Activated T-cell treated with anti-CD3 and anti-CD28 coated beads for 48 hours (primary cell): Measurements from ENCODE around the gene MCUB.
"Not testable (repeated sequence)": the region's sequence is repeated elsewhere in the genome, so short reads cannot be mapped to it uniquely, and the experiment has no call there.

Experiments used
- DNase-seq: peaks from one replicate; pipeline ENCODE4 v3.0.0-alpha.2; 2020; ENCODE audit warnings: low read depth

MCUB gene

GRCh38 chr4:109629775-109630174 is 69.7 kb downstream of the MCUB start:
- no peak for DNase-seq

GRCh38 chr4:109631532-109632108 is 71.6 kb downstream of the MCUB start:
- DNase-seq, result no peak

GRCh38 chr4:109640644-109641043 is 80.6 kb downstream of the MCUB start:
- no peak for DNase-seq

- DNase-seq, result no peak
Observed at GRCh38 chr4:109645874-109646710, 86.0 kb downstream of the MCUB start.

GRCh38 chr4:109648266-109648996 is 88.4 kb downstream of the MCUB start:
- DNase-seq, result no peak

GRCh38 chr4:109648997-109649575 is 89.0 kb downstream of the MCUB start:
- DNase-seq, result no peak

GRCh38 chr4:109649872-109650271 is 89.8 kb downstream of the MCUB start:
- DNase-seq, result no peak

- DNase-seq, result no peak
Observed at GRCh38 chr4:109655396-109655795, 95.3 kb downstream of the MCUB start.

- no peak for DNase-seq
Observed at GRCh38 chr4:109657854-109658418, 97.9 kb downstream of the MCUB start.

- no peak for DNase-seq
Observed at GRCh38 chr4:109658871-109659410, 98.9 kb downstream of the MCUB start.

- DNase-seq, result no peak
Observed at GRCh38 chr4:109662116-109662515, 102.1 kb downstream of the MCUB start.

- no peak for DNase-seq
Observed at GRCh38 chr4:109662771-109663170, 102.7 kb downstream of the MCUB start.

GRCh38 chr4:109665783-109666485 is 105.9 kb downstream of the MCUB start:
- no peak for DNase-seq

GRCh38 chr4:109671350-109671749 is 111.3 kb downstream of the MCUB start:
- no peak for DNase-seq

- DNase-seq, result no peak
Observed at GRCh38 chr4:109672169-109672930, 112.3 kb downstream of the MCUB start.

GRCh38 chr4:109673303-109673702 is 113.3 kb downstream of the MCUB start:
- DNase-seq, result no peak

- no peak for DNase-seq
Observed at GRCh38 chr4:109675181-109675580, 115.1 kb downstream of the MCUB start.

GRCh38 chr4:109675843-109676242 is 115.8 kb downstream of the MCUB start:
- DNase-seq, result no peak

- DNase-seq, result no peak
Observed at GRCh38 chr4:109676886-109677285, 116.8 kb downstream of the MCUB start.

GRCh38 chr4:109678472-109678871 is 118.4 kb downstream of the MCUB start:
- not testable (repeated sequence) for DNase-seq

GRCh38 chr4:109678925-109679324 is 118.9 kb downstream of the MCUB start:
- not testable (repeated sequence) for DNase-seq
